ENCODE data around the gene MPO.

- no peak for TF ChIP-seq CTCF (IDR thresholded peaks at IDR 0.05; ENCODE audit: low read depth, low read length, poor library complexity, severe bottlenecking)
- no peak for TF ChIP-seq EZH2phosphoT487 (IDR thresholded peaks at IDR 0.05; ENCODE audit: borderline replicate concordance, low read length)
Measured at GRCh38 chr17:58305626-58306025, 24.9 kb upstream of the MPO start.
